HG03097 (cell line): Measurements from ENCODE around the gene PHF8.

Source experiments
- ATAC-seq: cut with Tn5 transposase; IDR thresholded peaks from one replicate; pipeline ENCODE4 v1.9.1; 2021; ENCODE audit not compliant: unreplicated experiment, low FRiP score

The PHF8 gene

DNA sequence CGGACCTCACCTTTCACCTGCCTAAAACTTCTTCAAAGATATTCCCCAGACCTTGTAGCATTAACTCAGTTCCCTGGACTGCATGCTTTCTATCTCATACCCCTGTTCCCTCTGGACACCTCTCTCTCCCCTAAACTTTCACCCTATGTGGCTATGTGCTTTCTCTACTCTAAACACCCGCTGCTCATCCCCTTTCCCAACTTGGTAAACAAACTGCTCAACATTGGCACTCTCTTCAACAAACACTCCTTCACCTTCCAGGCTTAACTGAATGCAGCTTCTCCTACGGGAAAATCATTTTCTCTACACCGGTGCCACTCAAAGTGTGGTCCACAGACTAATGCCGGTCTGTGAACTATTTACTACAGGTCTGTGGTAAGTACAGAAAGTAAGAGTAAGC lies 19.9 kb downstream of the PHF8 start:
- no peak for ATAC-seq

DNA sequence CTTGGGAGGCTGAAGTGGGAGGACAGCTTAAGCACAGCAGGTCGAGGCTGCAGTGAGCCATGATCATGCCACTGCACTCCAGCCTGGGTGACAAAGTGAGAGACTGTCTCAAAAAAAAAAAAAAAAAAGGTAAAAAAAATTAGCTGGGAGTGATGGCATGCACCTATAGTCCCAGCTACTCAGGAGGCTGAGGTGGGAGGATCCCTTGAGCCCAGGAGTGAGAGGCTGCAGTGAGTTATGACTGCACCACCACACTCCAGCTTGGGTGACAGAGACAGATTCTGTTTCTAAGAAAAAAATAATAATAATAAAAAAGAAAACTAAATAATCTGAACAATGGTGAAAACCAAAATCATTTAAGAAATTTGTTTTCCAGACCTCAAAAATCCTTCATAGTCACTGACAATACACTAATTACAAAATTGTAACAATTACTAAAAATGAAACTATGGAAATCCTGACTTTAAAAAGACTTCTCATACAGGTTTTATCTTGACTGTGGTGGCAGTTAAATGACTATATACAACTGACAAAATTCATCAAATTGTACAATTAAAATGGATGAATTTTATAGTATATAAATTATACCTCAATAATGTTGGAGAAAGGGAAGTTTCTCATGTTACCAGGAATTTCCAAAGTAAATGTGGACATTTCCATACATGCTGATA lies 31.3 kb downstream of the PHF8 start:
- ATAC-seq = no peak

DNA sequence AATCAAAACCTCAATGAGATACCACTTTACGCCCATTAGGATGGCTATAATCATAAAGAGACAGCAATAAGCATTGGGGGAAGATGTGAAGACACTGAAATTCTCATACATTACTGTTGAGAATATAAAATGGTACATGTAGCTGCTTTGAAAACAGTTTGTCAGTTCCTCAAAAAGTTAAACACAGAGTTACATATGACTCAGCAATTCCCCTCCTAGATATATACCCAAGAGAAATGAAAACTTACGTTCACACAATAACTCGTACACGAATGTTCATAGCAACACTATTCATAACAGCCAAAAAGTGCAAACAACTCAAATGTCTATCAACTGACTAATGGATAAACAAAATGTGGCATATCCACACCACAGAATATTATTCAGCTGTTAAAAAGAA lies 36.6 kb downstream of the PHF8 start:
- ATAC-seq = no peak

DNA sequence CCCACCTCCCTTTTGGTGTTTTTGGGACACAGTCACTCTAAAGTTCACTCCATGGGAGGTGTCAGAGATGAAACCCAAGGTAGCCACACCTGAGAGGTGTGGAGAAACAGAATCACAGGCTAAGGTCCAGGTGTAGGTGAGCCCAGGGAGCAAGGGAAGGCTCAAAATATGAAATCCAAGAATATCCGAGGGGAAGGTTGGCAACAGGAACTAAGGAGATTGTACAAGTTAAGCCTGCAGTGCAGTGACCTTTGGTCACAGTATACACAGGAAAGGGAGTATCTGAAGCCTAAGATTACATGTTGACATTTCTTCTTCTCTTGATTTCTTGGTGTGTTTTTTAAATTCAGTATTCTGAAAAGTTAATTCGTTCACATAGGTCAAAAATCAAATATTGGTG lies 46.5 kb downstream of the PHF8 start:
- no peak for ATAC-seq

DNA sequence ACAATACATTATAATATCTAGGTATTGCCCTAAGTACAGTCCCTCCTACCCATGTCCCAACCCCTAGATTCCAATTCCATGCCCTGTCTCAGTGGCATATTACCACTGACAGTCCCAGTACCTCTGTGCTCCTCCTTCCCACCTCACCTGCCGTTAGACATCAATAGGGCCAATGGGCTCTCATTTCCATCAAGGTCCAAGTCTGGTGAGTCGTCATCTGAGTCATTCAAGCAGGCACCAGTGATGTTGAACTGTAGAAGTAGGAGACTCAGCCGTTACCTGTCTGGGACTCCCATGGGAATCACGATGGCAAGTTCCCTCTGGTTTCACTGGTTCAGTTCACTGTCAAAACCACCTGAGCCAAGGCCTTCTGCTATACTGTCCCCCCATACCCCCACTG lies 51.7 kb downstream of the PHF8 start:
- ATAC-seq = no peak

DNA sequence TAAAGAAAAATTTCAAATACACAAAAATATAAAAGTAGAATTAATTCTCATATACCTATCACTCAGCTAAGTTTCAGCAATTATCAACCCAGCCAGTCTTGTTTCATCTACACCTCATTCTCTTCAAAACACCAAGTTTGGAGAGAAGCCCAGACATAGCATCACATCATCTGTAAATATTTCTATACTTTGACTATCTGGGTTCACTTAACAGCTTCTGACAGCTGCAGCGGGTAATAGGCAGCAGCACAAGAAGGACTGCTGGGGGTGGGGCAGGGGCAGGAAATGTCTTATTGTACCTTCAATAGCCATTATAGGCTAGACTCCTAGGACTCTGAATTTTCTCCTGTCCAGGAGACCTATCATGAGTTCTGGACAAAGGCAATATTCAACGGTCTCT lies 54.1 kb downstream of the PHF8 start:
- ATAC-seq = no peak

DNA sequence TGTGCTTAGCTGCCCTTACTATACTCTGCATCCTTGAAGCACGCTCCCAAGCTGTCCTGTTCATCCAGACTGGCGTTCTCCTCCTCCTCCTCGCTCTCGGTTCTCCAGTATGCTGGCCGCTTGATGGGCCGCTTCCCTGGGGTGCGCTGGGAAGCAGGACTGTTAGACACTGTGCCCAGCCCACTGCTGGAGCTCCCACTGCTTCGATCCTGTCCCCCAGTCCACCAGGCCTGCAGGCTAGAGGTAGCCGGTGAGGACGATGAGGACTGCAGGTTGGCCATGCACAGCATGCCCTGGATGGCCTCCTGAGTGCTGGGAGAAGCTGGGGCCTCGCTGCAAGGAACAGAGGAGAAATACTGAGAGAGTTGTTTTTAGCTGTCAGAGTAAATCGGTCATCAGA lies 59.4 kb downstream of the PHF8 start:
- no peak for ATAC-seq

DNA sequence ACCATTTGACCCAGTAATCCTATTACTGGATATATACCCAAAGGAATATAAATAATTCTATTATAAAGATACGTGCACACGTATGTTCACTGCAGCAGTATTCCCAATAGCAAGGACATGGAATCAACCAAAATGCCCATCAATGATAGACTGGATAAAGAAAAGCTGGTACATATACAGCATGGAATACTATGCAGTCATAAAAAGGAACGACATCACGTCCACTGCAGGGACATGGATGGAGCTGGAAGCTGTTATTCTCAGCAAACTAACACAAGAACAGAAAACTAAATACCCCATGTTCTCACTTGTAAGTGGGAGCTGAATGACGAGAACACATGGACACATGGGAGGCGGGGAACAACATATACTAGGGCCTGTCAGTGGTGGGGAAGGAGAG lies 69.7 kb downstream of the PHF8 start:
- ATAC-seq = no peak

DNA sequence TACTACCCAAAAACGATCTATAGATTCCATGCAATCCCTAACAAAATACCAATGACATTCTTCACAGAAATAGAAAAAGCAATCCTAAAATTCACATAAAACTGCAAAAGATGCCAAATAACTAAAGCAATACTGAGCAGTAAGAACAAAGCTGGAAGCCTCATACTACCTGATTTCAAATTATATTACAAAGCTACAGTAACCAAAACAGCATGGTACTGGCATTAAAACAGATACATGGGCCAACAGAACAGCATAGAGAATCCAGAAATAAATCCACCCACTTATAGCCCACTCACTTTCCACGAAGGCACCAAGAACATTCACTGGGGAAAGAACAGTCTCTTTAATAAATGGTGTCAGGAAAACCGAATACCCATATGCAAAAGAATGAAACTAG lies 74.7 kb downstream of the PHF8 start:
- ATAC-seq = no peak

DNA sequence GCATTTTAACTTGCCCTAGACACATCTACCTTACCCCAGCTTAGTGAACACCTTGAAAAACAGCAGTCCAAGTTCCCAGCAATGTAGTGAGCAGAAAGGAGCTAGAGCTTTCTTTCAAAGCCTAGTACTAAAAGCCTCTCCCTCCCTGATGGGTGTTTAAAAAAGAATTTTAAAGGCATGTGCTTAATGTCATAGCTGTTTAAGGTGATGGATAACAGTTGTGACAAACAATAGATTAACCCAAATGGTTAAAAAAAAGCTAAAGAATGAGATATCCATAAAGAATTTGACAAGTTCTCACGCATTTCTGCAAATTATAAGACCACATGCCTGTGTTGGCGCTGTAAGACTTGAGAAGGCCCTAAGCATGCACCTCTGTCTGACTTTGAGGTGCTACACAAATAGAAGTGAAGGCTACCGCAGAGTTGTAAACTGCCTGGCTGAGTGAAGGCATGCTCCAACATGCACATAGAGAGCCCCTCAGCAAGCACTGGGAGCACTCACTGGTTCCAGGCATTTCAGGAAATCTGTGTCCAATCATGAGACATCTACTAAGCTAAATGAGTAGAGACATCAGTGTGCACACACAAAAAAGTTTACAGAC lies 94.0 kb downstream of the PHF8 start:
- ATAC-seq = no peak

DNA sequence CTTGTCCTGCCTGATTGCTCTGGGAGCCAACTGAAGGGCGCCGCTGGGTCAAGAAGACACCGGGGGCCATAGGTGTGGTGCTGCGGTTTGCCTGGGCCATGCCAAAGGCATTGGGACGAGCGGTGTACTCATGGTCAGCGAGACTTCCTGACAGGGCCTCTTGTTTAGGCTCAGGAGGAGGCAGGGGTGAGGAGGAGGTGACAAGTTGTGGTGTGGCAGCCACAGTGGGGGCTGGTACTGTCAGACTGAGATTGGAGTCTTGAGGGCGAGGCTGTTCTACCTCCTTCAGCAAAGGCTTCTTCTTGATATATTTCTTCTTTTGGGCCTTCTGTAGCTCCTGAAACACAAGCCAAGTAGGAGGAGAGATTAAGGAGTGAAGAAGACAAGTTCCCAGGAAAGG lies 104.1 kb downstream of the PHF8 start:
- ATAC-seq = no peak

DNA sequence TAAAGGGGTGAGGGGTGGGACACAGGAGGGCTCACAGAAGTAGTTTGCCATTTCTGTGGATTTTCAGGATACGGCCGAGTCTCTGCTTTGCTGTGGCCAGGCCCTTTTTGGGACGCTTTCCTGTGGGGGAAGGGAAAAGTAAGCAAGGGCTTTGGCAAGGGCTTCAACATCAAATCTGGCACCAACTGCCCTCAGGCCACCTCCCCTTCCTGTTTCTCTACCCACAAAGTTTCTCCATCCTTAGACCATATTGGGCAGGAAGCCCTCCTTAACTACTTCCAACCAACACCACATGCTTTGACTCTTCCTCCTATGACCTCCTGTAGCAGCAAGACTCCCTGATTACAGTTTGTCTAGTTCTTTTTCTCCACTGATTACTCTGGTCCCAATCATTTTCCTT lies 105.1 kb downstream of the PHF8 start:
- no peak for ATAC-seq

DNA sequence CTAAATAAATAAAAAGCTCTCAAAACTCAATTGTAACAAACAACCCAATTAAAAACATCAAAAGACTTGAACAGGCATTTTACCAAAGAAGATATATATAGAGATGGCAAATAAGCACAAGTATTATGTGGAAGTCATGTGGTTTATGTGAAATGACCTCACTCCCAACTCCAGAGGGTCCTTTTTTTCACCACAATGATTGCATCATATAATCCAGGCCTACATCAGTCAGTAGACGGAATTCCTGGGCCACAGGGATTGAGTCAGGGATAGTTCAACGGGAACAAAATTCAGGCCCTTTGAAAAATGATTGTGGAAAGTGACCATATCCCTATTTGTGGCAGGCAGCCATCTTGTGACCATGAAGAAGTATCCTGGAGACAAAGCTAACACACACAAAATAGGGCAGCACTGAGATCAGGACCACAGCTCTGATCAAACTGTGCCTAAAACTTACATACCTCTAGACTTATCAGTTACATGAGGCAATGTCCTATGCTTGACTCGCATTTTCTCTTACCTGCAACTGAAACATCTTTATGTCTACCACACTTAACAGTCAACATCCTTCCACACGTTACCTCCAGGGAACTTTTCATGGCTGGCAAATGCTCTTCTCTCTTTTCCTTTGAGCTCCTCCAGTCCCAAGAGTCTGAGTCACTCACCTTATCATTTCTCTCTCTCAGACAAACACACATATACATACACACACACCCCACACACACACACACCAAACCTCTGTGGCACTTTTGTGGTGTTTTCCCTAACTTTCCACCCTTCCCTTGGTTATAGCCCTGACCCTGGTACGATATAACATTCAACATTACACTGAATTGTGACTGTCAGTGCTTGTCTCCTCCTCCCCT lies 113.5 kb downstream of the PHF8 start:
- ATAC-seq = no peak

DNA sequence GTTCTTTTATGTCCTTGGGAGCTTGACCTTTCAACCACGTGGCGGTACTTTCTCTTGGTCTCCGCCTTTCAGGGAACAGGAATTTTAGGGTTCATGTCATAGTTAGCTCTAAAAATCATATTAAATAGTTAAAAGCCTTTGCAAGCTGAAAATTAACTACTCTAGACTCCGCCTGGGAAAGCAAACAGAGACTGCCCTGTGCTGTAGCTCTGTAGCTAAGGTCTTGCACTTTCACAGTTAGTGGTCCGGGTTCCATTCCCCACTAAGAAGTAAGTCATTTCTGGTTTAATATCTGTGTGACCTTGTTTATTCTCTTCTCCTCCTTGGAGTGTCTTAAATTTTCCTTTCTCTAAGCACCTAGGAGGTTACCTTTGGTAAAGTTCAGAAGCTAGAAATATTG lies 118.2 kb downstream of the PHF8 start:
- ATAC-seq = no peak

DNA sequence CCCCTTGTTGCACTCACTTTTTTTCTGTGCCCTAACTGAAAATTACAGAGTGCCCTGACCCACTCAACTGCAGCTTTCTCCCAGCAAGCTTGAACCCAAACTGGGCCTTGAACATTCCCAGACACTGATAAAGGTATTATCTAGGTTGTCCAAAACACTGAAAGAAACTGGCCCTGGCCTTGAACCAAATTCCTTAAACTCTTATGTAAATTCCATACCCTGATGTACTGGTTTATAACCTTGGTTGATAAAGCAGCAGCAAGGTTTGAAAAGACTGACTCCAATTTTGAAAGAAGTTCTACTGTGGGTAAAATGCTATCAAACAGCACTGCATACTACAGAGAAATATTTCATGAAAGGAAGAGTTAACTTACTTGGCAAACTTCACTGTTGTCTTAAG lies 125.6 kb downstream of the PHF8 start:
- no peak for ATAC-seq

DNA sequence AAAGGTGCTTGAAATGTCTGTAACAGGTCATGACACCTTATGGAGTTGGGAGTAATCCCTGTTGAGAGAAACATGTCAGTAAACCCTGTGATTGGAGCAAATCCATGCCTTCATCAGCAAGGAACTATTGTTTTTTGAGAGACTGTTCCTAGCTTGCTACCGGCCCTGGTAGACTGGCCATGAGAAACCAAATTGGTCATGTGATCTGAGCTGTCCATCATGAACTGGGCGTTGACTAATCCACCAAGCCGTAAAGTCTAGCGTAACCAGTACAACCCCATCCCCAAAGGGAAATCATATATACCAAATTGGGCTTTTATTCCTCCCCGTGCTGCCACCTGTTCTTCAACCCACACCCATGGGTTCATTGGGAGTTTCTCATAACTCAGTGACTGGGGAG lies 143.7 kb downstream of the PHF8 start:
- no peak for ATAC-seq

DNA sequence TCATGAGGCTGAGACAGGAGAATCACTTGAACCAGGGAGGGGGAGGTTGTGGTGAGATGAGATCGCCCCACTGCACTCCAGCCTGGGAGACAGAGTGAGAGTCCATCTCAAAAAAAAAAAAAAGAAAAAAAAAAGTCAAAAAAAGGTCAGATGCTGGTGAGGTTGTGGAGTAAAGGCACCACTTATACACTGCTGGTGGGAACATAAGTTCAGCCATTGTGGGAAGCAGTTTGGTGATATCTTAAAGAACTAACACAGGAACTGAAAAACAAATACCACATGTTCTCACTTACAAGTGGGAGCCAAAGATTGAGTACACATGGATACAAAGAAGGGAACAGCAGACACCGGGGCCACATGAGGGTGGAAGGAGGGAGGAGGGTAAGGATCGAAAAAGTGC lies 149.0 kb downstream of the PHF8 start:
- ATAC-seq = no peak
